Kidney (tissue), 14 donors: ENCODE measurements around the gene ZNF879. TPM values are rescaled to one million over a fixed set of nuclear protein-coding genes. Genes with fewer than 3 reads are reported as not detected.

Experiments
- DNase-seq, 5 donors: peaks; one replicate each; pipeline ENCODE4 v3.0.0-alpha.2; 2013 to 2020
- FAIRE-seq: peaks from 2 replicates; lab custom pipeline; 2012; peaks lifted over from hg19 to GRCh38; lab: Jason Lieb, UNC
- H3K27ac ChIP-seq, 2 donors: one replicate each; pipeline ENCODE4 v1.7.0; 2013; ENCODE audit warnings: low read depth in 2 of 2, low read length in 2 of 2, inconsistent platforms in 1 of 2
- H3K27me3 ChIP-seq: one replicate; pipeline ENCODE4 v1.7.1; 2013; ENCODE audit warnings: low read length, inconsistent platforms; ENCODE audit not compliant: control insufficient read depth, insufficient read depth
- H3K36me3 ChIP-seq, 3 donors: one replicate each; pipeline versions ENCODE4 v1.7.0 to v1.7.1; 2013; ENCODE audit warnings: low read length in 3 of 3, control low read depth in 1 of 3, inconsistent platforms in 1 of 3; ENCODE audit not compliant: insufficient read depth in 3 of 3, control insufficient read depth in 2 of 3
- H3K4me1 ChIP-seq, 3 donors: one replicate each; pipeline versions ENCODE4 v1.7.0 to v1.7.1; 2013; ENCODE audit warnings: low read length in 3 of 3, inconsistent platforms in 1 of 3, low read depth in 1 of 3; ENCODE audit not compliant: control insufficient read depth in 2 of 3, insufficient read depth in 2 of 3
- H3K4me3 ChIP-seq, 3 donors: one replicate each; pipeline versions ENCODE4 v1.7.0 to v1.8.1; 2013; ENCODE audit warnings: low read length in 3 of 3, control low read depth in 1 of 3, inconsistent platforms in 1 of 3
- H3K9ac ChIP-seq, 3 donors: one replicate each; pipeline versions ENCODE4 v1.7.0 to v1.7.1; 2013; ENCODE audit warnings: low read length in 3 of 3, control low read depth in 1 of 3, inconsistent platforms in 1 of 3
- H3K9me3 ChIP-seq, 3 donors: one replicate each; pipeline versions ENCODE4 v1.7.0 to v1.7.1; 2013; ENCODE audit warnings: low read length in 3 of 3, control low read depth in 1 of 3, inconsistent platforms in 1 of 3; ENCODE audit not compliant: control insufficient read depth in 2 of 3, insufficient read depth in 1 of 3
- intact Hi-C: fragments of 100-400 bp; cut with DNase I; formaldehyde crosslinking; loops from one replicate; pipeline ENCODE4 v1.11.1; 2022
- polyA plus RNA-seq: library from polyadenylated mRNA; stranded (reverse); fragments of 350-450 nt; fragmentation: Illumina TruSeq; extraction: RNeasy Lipid Tissue Mini Kit (QIAGEN cat#74804); gene quantifications from one replicate; pipeline ENCODE4 v1.2.3, GENCODE V29; 2014; ENCODE audit warnings: low read depth, low replicate concordance; ENCODE audit not compliant: insufficient read depth
- total RNA-seq: library from RNA; stranded (reverse); fragmentation: NEBNext Ultra II Directional; extraction: Animal tissue kit (Norgen Biotek cat#: 25700); gene quantifications from one replicate; pipeline ENCODE4 v1.2.1, GENCODE V29; 2021
- TF ChIP-seq, protein P1 (sequence below): IDR thresholded peaks from 3 replicates; pipeline ENCODE4 v1.5.1; 2012; ENCODE audit warnings: mild to moderate bottlenecking, moderate library complexity, borderline replicate concordance; ENCODE audit not compliant: insufficient read depth; ENCODE audit errors: extremely low read depth
- donor health status: control.
- donor health status: control.
- donor health status: control.
- donor health status: control.
- donor health status: control.
- donor health status: DM: yes; HTN: yes; CAD: no.
- donor health status: Normal renal cell carcinoma (clear cell type).

ZNF879 gene
- total and polyA plus RNA-seq, 2 donors from 2014 or later = 2.2 to 4.3 TPM

- DNase-seq (no peak), FAIRE-seq (no peak)
- intact Hi-C loops = no loop called here
- Histone ChIP-seq H3K4me1 (no peaks in the 10 kb centered on the region), H3K4me3 (no peak overlapping the region), H3K9me3 (no peaks in the 10 kb centered on the region), H3K36me3 (no peaks in the 10 kb centered on the region), H3K9ac (no peak overlapping the region), H3K27me3 (peaks cover 7% of the 10 kb centered on the region), H3K27ac (no peak overlapping the region)
- TF ChIP-seq, protein P1, sequence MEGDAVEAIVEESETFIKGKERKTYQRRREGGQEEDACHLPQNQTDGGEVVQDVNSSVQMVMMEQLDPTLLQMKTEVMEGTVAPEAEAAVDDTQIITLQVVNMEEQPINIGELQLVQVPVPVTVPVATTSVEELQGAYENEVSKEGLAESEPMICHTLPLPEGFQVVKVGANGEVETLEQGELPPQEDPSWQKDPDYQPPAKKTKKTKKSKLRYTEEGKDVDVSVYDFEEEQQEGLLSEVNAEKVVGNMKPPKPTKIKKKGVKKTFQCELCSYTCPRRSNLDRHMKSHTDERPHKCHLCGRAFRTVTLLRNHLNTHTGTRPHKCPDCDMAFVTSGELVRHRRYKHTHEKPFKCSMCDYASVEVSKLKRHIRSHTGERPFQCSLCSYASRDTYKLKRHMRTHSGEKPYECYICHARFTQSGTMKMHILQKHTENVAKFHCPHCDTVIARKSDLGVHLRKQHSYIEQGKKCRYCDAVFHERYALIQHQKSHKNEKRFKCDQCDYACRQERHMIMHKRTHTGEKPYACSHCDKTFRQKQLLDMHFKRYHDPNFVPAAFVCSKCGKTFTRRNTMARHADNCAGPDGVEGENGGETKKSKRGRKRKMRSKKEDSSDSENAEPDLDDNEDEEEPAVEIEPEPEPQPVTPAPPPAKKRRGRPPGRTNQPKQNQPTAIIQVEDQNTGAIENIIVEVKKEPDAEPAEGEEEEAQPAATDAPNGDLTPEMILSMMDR = no peak
Measured at GRCh38 chr5:178996156-178996555, 27.4 kb upstream of the ZNF879 start.

- Histone ChIP-seq H3K9ac (no peak overlapping the region), H3K9me3 (no peaks in the 10 kb centered on the region), H3K36me3 (no peaks in the 10 kb centered on the region), H3K4me3 (no peak overlapping the region), H3K27me3 (peaks cover 7% of the 10 kb centered on the region), H3K27ac (no peak overlapping the region), H3K4me1 (no peaks in the 10 kb centered on the region)
- TF ChIP-seq, protein P1 = no peak
- intact Hi-C loops = no loop called here
- DNase-seq = no peak
- FAIRE-seq = no peak
Measured at GRCh38 chr5:178997191-178997590, 26.4 kb upstream of the ZNF879 start.

GRCh38 chr5:178998441-178998840, 25.2 kb upstream of the ZNF879 start:
- H3K4me3 ChIP-seq = no peak overlapping the region
- no peaks in the 10 kb centered on the region for H3K9me3 ChIP-seq
- H3K4me1 ChIP-seq = no peaks in the 10 kb centered on the region
- FAIRE-seq (no peak), DNase-seq (no peak)
- no peaks in the 10 kb centered on the region for H3K36me3 ChIP-seq
- intact Hi-C loops = no loop called here
- peaks cover 7% of the 10 kb centered on the region for H3K27me3 ChIP-seq
- TF ChIP-seq, protein P1 = no peak
- H3K27ac ChIP-seq = no peak overlapping the region
- H3K9ac ChIP-seq = no peak overlapping the region

GRCh38 chr5:179006564-179006963, 17.0 kb upstream of the ZNF879 start:
- H3K27me3 ChIP-seq = no peaks in the 10 kb centered on the region
- intact Hi-C loops = no loop called here
- no peak overlapping the region for H3K4me3 ChIP-seq
- TF ChIP-seq, protein P1 = no peak
- H3K4me1 ChIP-seq = no peaks in the 10 kb centered on the region
- no peak overlapping the region for H3K9ac ChIP-seq
- H3K36me3 ChIP-seq = no peaks in the 10 kb centered on the region
- DNase-seq (no peak), FAIRE-seq (no peak)
- no peak overlapping the region for H3K27ac ChIP-seq
- H3K9me3 ChIP-seq = peaks cover 0 to 18% (median 7%) of the 10 kb centered on the region in 3 donors
